Midbrain (tissue), 1 donor: ENCODE measurements around the gene APOO.

ENCODE experiments used
- DNase-seq: peaks from one replicate; lab custom pipeline; 2025; lab: John Stamatoyannopoulos, UW

APOO gene

GRCh38 chrX:23907498-23908218 is at the start of gene APOO, which contains the start of gene CXorf58:
TSS of gene APOO (minus strand) at chrX:23907938. CDS start at chrX:23907702, 236 bp downstream.
TSS of gene CXorf58 (plus strand) at chrX:23908006. CDS start at chrX:23910303, 2,297 bp downstream.
- DNase-seq: peak; percentile 89

GRCh38 chrX:23954396-23954795 is 46.7 kb upstream of the APOO start:
- no peak for DNase-seq

- no peak for DNase-seq
Observed at GRCh38 chrX:23953908-23954269, 46.2 kb upstream of the APOO start.

GRCh38 chrX:23952984-23953907 is 45.5 kb upstream of the APOO start:
- peak; percentile 6 for DNase-seq

- DNase-seq: no peak
Observed at GRCh38 chrX:23952391-23952790, 44.7 kb upstream of the APOO start.

- no peak for DNase-seq
Observed at GRCh38 chrX:23945206-23945605, 37.5 kb upstream of the APOO start.

- DNase-seq: no peak
Observed at GRCh38 chrX:23944234-23944633, 36.5 kb upstream of the APOO start.

GRCh38 chrX:23939203-23939602 is 31.5 kb upstream of the APOO start:
- no peak for DNase-seq

- DNase-seq: no peak
Observed at GRCh38 chrX:23938690-23939089, 31.0 kb upstream of the APOO start.

GRCh38 chrX:23937100-23937499 is 29.4 kb upstream of the APOO start:
- DNase-seq: no peak

GRCh38 chrX:23936180-23936579 is 28.4 kb upstream of the APOO start:
- DNase-seq: no peak

- DNase-seq: no peak
Observed at GRCh38 chrX:23935106-23935505, 27.4 kb upstream of the APOO start.

- no peak for DNase-seq
Observed at GRCh38 chrX:23932046-23932445, 24.3 kb upstream of the APOO start.

- no peak for DNase-seq
Observed at GRCh38 chrX:23930894-23931604, 23.3 kb upstream of the APOO start.

- DNase-seq: no peak
Observed at GRCh38 chrX:23926015-23926414, 18.3 kb upstream of the APOO start.

GRCh38 chrX:23919706-23920320 is 12.1 kb upstream of the APOO start:
- DNase-seq: no peak

- DNase-seq: no peak
Observed at GRCh38 chrX:23919148-23919547, 11.4 kb upstream of the APOO start.

- DNase-seq: no peak
Observed at GRCh38 chrX:23911126-23911835, 3.5 kb upstream of the APOO start.

- DNase-seq: no peak
Observed at GRCh38 chrX:23908219-23909004, 674 bp upstream of the APOO start.

- no peak for DNase-seq
Observed at GRCh38 chrX:23907111-23907497, 634 bp downstream of the APOO start.

- DNase-seq: no peak
Observed at GRCh38 chrX:23904096-23904495, 3.6 kb downstream of the APOO start.
